Left lung (tissue), 10 donors: Measurements from ENCODE around the gene PAX7. TPM values are rescaled to one million over a fixed set of nuclear protein-coding genes. Genes with fewer than 3 reads are reported as not detected.

Experiments used
- ATAC-seq: fragments of 200-7000 bp; cut with Tn5 transposase; one replicate; pipeline ENCODE4 v1.9.1; 2020; ENCODE audit warnings: moderate library complexity
- DNase-seq, 4 donors: peaks; one replicate each; pipeline ENCODE4 v3.0.0-alpha.2; 2013 to 2020
- H3K27ac ChIP-seq, 2 donors: fragments of 200-600 bp; sonication (generic) in 1 of 2; one replicate each; pipeline versions ENCODE4 v1.5.0 to v1.8.0; 2020 to 2021
- H3K27me3 ChIP-seq, 2 donors: fragments of 200-600 bp; sonication (generic) in 1 of 2; one replicate each; pipeline versions ENCODE4 v1.5.0 to v1.8.0; 2020 to 2021
- H3K36me3 ChIP-seq, 2 donors: fragments of 200-600 bp; sonication (generic) in 1 of 2; one replicate each; pipeline versions ENCODE4 v1.5.0 to v1.8.0; 2020 to 2021
- H3K4me1 ChIP-seq, 2 donors: fragments of 200-600 bp; one replicate each; pipeline ENCODE4 v1.8.0; 2021
- H3K4me3 ChIP-seq, 2 donors: fragments of 200-600 bp; sonication (generic) in 1 of 2; one replicate each; pipeline versions ENCODE4 v1.5.0 to v1.8.0; 2020 to 2021; ENCODE audit warnings: mild to moderate bottlenecking in 1 of 2
- H3K9me3 ChIP-seq, 2 donors: fragments of 200-600 bp; sonication (generic) in 1 of 2; one replicate each; pipeline versions ENCODE4 v1.5.0 to v1.8.0; 2020 to 2021
- intact Hi-C, 2 donors: fragments of 100-400 bp; cut with DNase I; formaldehyde crosslinking; loops; one replicate each; pipeline versions ENCODE4 v1.11.2 to v1.14.2; 2022
- polyA plus RNA-seq, 6 donors: library from polyadenylated mRNA; unstranded; fragments of 120-200 nt; gene quantifications; one replicate each; pipeline ENCODE4 v1.2.1, GENCODE V29; 2013; ENCODE audit not compliant: insufficient read length in 6 of 6
- total RNA-seq, 2 donors: library from RNA; stranded (reverse); fragmentation: NEBNext Ultra II Directional; extraction: Animal tissue kit (Norgen Biotek cat#: 25700); gene quantifications; one replicate each; pipeline ENCODE4 v1.2.1, GENCODE V29; 2021
- TF ChIP-seq, protein P1 (sequence below), 2 donors: fragments of 200-600 bp; sonication (generic) in 1 of 2; IDR thresholded peaks; one replicate each; pipeline versions ENCODE4 v1.5.0 to v1.8.0; 2021; ENCODE audit warnings: antibody characterized with exemption in 2 of 2
- donor health status: DM: no; HTN: yes; CAD: no.
- donor health status: DM: no; HTN: no; CAD: no.

Gene PAX7
- total and polyA plus RNA-seq, 8 donors = 0.03 TPM; not detected in 7

GRCh38 chr1:18716112-18716784 lies 85.6 kb downstream of the PAX7 start:
- Histone ChIP-seq H3K36me3 (no peaks in the 10 kb centered on the region), H3K27ac (no peak overlapping the region), H3K4me3 (no peak overlapping the region), H3K9me3 (no peaks in the 10 kb centered on the region), H3K27me3 (peaks cover 19 to 92% of the 10 kb centered on the region in 2 donors), H3K4me1 (no peaks in the 10 kb centered on the region)
- TF ChIP-seq, protein P1, sequence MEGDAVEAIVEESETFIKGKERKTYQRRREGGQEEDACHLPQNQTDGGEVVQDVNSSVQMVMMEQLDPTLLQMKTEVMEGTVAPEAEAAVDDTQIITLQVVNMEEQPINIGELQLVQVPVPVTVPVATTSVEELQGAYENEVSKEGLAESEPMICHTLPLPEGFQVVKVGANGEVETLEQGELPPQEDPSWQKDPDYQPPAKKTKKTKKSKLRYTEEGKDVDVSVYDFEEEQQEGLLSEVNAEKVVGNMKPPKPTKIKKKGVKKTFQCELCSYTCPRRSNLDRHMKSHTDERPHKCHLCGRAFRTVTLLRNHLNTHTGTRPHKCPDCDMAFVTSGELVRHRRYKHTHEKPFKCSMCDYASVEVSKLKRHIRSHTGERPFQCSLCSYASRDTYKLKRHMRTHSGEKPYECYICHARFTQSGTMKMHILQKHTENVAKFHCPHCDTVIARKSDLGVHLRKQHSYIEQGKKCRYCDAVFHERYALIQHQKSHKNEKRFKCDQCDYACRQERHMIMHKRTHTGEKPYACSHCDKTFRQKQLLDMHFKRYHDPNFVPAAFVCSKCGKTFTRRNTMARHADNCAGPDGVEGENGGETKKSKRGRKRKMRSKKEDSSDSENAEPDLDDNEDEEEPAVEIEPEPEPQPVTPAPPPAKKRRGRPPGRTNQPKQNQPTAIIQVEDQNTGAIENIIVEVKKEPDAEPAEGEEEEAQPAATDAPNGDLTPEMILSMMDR (IDR thresholded peaks at IDR 0.05) = no peak
- intact Hi-C loops = no loop called here
- ATAC-seq = no peak
- no peak for DNase-seq

DNA sequence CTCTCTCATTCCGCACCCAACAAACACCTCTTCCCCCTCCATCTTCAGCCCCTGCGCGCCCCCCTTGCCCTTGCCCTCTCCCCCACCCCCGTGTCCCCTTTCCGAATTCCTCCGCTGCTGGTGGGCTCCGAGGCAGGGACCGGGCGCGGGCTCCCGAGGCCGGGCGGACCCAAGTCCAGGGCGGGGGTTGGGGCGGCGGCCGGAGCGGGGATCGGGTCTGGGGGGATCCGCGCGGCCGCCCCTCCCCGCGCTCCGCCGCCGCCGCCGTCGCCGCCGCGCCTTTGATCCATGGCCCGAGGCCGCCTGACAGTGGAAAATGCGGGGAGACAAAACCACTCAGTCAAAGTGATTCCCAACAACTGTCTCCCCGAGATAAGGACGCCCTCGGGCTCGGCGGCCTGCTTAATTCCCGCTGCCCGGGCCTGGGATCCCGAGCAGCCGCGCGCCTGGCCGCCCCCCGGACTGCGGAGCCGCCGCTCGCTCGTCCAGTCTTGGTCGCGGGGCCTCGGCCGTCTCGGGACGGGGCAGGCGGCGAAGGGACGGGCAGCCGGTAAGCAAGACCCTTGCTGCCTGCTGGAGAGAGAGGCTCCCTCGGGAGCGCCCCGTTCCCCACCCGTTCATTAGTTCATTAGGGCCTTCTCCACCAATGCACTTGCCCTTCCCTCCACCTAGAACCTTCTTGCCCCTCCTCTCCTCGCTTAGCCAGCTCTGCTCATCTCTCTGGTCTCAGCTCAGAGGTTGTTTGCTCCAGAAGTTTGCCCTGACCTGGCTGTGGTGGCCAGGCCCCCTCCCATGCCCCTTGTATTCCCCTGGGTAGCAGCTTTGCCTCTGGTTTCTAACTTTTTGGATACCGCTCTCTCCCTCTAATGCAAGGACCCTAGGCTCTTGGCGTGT lies 86.4 kb downstream of the PAX7 start:
- TF ChIP-seq, protein P1 (IDR thresholded peaks at IDR 0.05) = no peak
- intact Hi-C loops = no loop called here

GRCh38 chr1:18719786-18720451 lies 89.3 kb downstream of the PAX7 start:
- H3K36me3 ChIP-seq = no peaks in the 10 kb centered on the region
- H3K27ac ChIP-seq = no peak overlapping the region
- no peak overlapping the region for H3K4me3 ChIP-seq
- H3K9me3 ChIP-seq = no peaks in the 10 kb centered on the region
- ATAC-seq (no peak), DNase-seq (no peak)
- no peaks in the 10 kb centered on the region for H3K4me1 ChIP-seq
- TF ChIP-seq, protein P1 (IDR thresholded peaks at IDR 0.05) = no peak
- intact Hi-C loops = no loop called here
- H3K27me3 ChIP-seq = peaks cover 32 to 100% of the 10 kb centered on the region in 2 donors

More for the DNA sequence above, 86.4 kb downstream of the PAX7 start:
- peak in 1 of 4 donors; percentile 5 for DNase-seq
- no peaks in the 10 kb centered on the region for H3K36me3 ChIP-seq
- H3K4me1 ChIP-seq = no peaks in the 10 kb centered on the region
- no peak for ATAC-seq
- H3K27ac ChIP-seq = no peak overlapping the region
- H3K9me3 ChIP-seq = no peaks in the 10 kb centered on the region
- no peak overlapping the region for H3K4me3 ChIP-seq
- H3K27me3 ChIP-seq = peaks cover 19 to 92% of the 10 kb centered on the region in 2 donors

GRCh38 chr1:18721041-18721440 lies 90.4 kb downstream of the PAX7 start:
- H3K36me3 ChIP-seq = no peaks in the 10 kb centered on the region
- H3K9me3 ChIP-seq = no peaks in the 10 kb centered on the region
- H3K27ac ChIP-seq = no peak overlapping the region
- intact Hi-C loops = no loop called here
- H3K27me3 ChIP-seq = peaks cover 34 to 100% of the 10 kb centered on the region in 2 donors
- no peak overlapping the region for H3K4me3 ChIP-seq
- DNase-seq (no peak), ATAC-seq (no peak)
- H3K4me1 ChIP-seq = no peaks in the 10 kb centered on the region
- TF ChIP-seq, protein P1 (IDR thresholded peaks at IDR 0.05) = no peak

GRCh38 chr1:18721776-18722175 lies 91.1 kb downstream of the PAX7 start:
- intact Hi-C loops = no loop called here
- H3K4me3 ChIP-seq = no peak overlapping the region

More at GRCh38 chr1:18721776-18722175, 91.1 kb downstream of the PAX7 start:
- Histone ChIP-seq H3K4me1 (no peaks in the 10 kb centered on the region), H3K27me3 (peaks cover 28 to 100% of the 10 kb centered on the region in 2 donors), H3K9me3 (no peaks in the 10 kb centered on the region), H3K27ac (no peak overlapping the region), H3K36me3 (no peaks in the 10 kb centered on the region)
- DNase-seq (no peak), ATAC-seq (no peak)
- TF ChIP-seq, protein P1 (IDR thresholded peaks at IDR 0.05) = no peak
